Type B pancreatic cell (in vitro differentiated cells): ENCODE data around the gene BCL2L15. TPM values are rescaled to one million over a fixed set of nuclear protein-coding genes. Genes with fewer than 3 reads are reported as not detected.

ENCODE experiments used
- DNase-seq: peaks from one replicate; pipeline ENCODE4 v3.0.0; 2021; ENCODE audit warnings: mixed read lengths; ENCODE audit not compliant: unreplicated experiment; ENCODE audit errors: extremely low spot score
- H3K27ac Mint-ChIP-seq: 2 replicates; pipeline ENCODE4 v1.8.0; 2021; ENCODE audit warnings: mild to moderate bottlenecking, mixed read lengths
- H3K27me3 Mint-ChIP-seq: 2 replicates; pipeline ENCODE4 v1.8.0; 2021; ENCODE audit warnings: mixed read lengths
- H3K36me3 Mint-ChIP-seq: 2 replicates; pipeline ENCODE4 v1.8.0; 2021; ENCODE audit warnings: mixed read lengths
- H3K4me1 Mint-ChIP-seq: one replicate; pipeline ENCODE4 v1.8.0; 2021; ENCODE audit warnings: mixed read lengths; ENCODE audit not compliant: unreplicated experiment
- H3K4me3 Mint-ChIP-seq: 2 replicates; pipeline ENCODE4 v1.8.0; 2021; ENCODE audit warnings: mild to moderate bottlenecking, mixed read lengths
- H3K9me3 Mint-ChIP-seq: 2 replicates; pipeline ENCODE4 v1.8.0; 2021; ENCODE audit warnings: mixed read lengths
- CTCF ChIP-seq: fragments of 200-600 bp; sonication (generic); conservative IDR thresholded peaks from 2 replicates; pipeline ENCODE4 v1.5.0; 2021; ENCODE audit warnings: antibody characterized with exemption, mild to moderate bottlenecking
- total RNA-seq: library from RNA; stranded (reverse); gene quantifications from 2 replicates; pipeline ENCODE4 v1.2.1, GENCODE V29; 2021; ENCODE audit warnings: low replicate concordance

Gene BCL2L15
- total RNA-seq, 1 donor from 2014 or later: 1.2 TPM

GRCh38 chr1:113928187-113928930 is 41.0 kb upstream of the BCL2L15 start:
- peaks cover 31% of the 10 kb centered on the region for H3K4me1 Mint-ChIP-seq
- TF ChIP-seq CTCF: no peak
- no peaks in the 10 kb centered on the region for H3K9me3 Mint-ChIP-seq
- H3K36me3 Mint-ChIP-seq: no peaks in the 10 kb centered on the region
- peaks cover 11% of the 10 kb centered on the region for H3K27me3 Mint-ChIP-seq
- peak overlapping the region; percentile 99 for H3K27ac Mint-ChIP-seq
- DNase-seq: no peak
- peak overlapping the region; percentile 98 for H3K4me3 Mint-ChIP-seq

DNA sequence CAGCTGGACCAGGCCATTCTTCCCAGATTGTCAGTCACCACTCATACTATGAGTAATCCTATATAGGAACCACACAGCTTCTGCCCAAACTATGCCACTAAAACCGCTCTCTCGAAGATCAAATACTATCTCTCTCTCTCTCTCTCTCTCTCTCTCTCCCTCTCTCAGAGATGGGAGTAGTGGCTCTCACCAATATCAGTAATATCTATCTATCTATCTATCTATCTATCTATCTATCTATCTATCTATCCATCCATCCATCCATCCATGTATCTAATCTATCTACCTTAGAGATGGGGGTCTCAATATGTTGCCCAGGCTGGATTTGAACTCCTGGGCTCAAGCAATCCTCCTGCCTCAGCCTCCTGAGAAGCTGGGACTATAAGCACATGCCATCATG is 37.1 kb upstream of the BCL2L15 start:
- Mint-ChIP-seq H3K36me3 (no peaks in the 10 kb centered on the region), H3K9me3 (no peaks in the 10 kb centered on the region), H3K4me3 (no peak overlapping the region), H3K27ac (no peak overlapping the region), H3K4me1 (peaks cover 9% of the 10 kb centered on the region), H3K27me3 (peaks cover 19% of the 10 kb centered on the region)
- no peak for TF ChIP-seq CTCF
- no peak for DNase-seq

DNA sequence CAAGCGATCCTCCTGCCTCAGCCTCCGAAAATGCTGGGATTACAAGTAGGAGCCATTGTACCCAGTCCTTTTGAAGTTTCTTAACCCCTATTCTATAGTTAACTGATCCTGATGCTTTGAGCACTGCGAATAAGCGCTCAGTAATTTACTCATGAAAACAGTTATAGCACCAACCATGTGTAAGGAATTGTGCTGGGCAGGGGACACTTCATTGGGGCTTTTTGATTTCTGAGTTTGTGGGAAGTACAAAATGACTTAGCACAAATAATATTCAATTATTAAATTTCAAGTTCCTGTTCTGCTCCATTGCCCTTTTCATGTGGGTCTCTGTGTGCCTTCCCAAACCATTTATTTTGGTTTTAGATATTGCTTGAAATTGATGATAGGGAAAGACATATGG is 35.6 kb upstream of the BCL2L15 start:
- peaks cover 19% of the 10 kb centered on the region for H3K27me3 Mint-ChIP-seq
- DNase-seq: no peak
- TF ChIP-seq CTCF: no peak
- no peaks in the 10 kb centered on the region for H3K36me3 Mint-ChIP-seq
- H3K4me1 Mint-ChIP-seq: no peaks in the 10 kb centered on the region
- no peaks in the 10 kb centered on the region for H3K9me3 Mint-ChIP-seq
- no peak overlapping the region for H3K27ac Mint-ChIP-seq
- no peak overlapping the region for H3K4me3 Mint-ChIP-seq

- H3K4me1 Mint-ChIP-seq: no peaks in the 10 kb centered on the region
- TF ChIP-seq CTCF: no peak
- no peak for DNase-seq
- H3K4me3 Mint-ChIP-seq: no peak overlapping the region
- H3K27me3 Mint-ChIP-seq: peaks cover 7% of the 10 kb centered on the region
- H3K36me3 Mint-ChIP-seq: peaks cover 6% of the 10 kb centered on the region
- H3K9me3 Mint-ChIP-seq: no peaks in the 10 kb centered on the region
- no peak overlapping the region for H3K27ac Mint-ChIP-seq
Measured at GRCh38 chr1:113918243-113918642, 30.9 kb upstream of the BCL2L15 start.

DNA sequence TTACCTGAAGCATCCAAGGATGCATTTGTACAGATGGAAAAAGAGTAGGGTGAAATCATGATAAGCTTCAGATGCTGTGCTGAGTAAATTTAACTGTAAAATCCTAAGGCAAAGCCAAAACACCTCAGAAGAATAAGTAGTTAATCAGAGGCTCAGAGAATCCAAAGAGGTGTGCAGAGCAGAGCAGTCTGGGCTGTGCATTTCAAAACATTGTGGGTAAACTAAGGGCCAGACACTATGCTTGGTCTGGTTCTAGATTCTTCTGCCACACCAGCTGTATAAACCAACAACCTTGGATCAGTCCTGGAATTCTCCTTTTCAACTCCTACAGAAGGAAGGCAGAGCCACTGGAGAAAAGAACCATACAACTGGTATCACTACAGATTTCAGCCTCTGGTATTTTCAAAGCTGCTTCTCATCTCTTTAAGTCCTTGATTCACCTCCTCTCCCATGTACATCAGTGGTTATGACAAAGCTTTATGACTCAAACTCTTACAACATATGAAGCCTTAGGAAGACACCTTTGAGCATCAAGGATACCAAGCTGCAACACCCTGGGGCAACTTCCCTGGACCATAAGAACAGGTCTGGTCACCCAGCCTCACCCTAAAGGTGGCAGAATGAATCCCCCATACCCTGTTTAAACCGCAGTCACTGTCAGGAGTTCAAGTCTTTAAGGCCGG is 30.2 kb upstream of the BCL2L15 start:
- Mint-ChIP-seq H3K4me3 (no peak overlapping the region), H3K9me3 (no peaks in the 10 kb centered on the region), H3K4me1 (no peaks in the 10 kb centered on the region)

More for the DNA sequence above, 30.2 kb upstream of the BCL2L15 start:
- TF ChIP-seq CTCF: no peak
- Mint-ChIP-seq H3K36me3 (peaks cover 6% of the 10 kb centered on the region), H3K27me3 (peaks cover 2% of the 10 kb centered on the region), H3K27ac (no peak overlapping the region)
- DNase-seq: no peak
